Measurements from ENCODE around the gene AOPEP. TPM values are rescaled to one million over a fixed set of nuclear protein-coding genes. Genes with fewer than 3 reads are reported as not detected.
A peak's percentile ranks its signal among the peaks of the same experiment; 100 is the strongest.
"Not testable (repeated sequence)": the region's sequence is repeated elsewhere in the genome, so short reads cannot be mapped to it uniquely, and the experiment has no call there.

The AOPEP gene
- total RNA-seq, 2 donors from 2014 or later, result 12.4 to 12.9 TPM

- DNase-seq (no peak), ATAC-seq (no peak)
- Mint-ChIP-seq H3K27me3 (no peaks in the 10 kb centered on the region), H3K36me3 (ENCODE audit: low read depth) (no peaks in the 10 kb centered on the region), H3K27ac (no peak overlapping the region), H3K4me3 (no peak overlapping the region), H3K4me1 (no peaks in the 10 kb centered on the region)
- no peaks in the 10 kb centered on the region for H3K9me3 ChIP-seq (ENCODE audit: control insufficient read depth, low read length, poor library complexity, severe bottlenecking)
Observed at GRCh38 chr9:95012035-95012708, 285.7 kb downstream of the AOPEP start.

- DNase-seq (no peak), ATAC-seq (no peak)
- Mint-ChIP-seq H3K4me3 (no peak overlapping the region), H3K36me3 (ENCODE audit: low read depth) (no peaks in the 10 kb centered on the region), H3K27ac (peak overlapping the region; percentile 59), H3K4me1 (no peaks in the 10 kb centered on the region), H3K27me3 (no peaks in the 10 kb centered on the region)
- H3K9me3 ChIP-seq (ENCODE audit: control insufficient read depth, low read length, poor library complexity, severe bottlenecking), result no peaks in the 10 kb centered on the region
Observed at GRCh38 chr9:95012902-95013301, 286.4 kb downstream of the AOPEP start.

- no peak for ATAC-seq
- no peak overlapping the region for H3K27ac Mint-ChIP-seq
- DNase-seq, result no peak
- H3K27me3 Mint-ChIP-seq, result no peaks in the 10 kb centered on the region
- H3K4me3 Mint-ChIP-seq, result no peak overlapping the region
- H3K4me1 Mint-ChIP-seq, result peaks cover under 1% of the 10 kb centered on the region
- no peaks in the 10 kb centered on the region for H3K9me3 ChIP-seq (ENCODE audit: control insufficient read depth, low read length, poor library complexity, severe bottlenecking)
- H3K36me3 Mint-ChIP-seq (ENCODE audit: low read depth), result no peaks in the 10 kb centered on the region
Observed at GRCh38 chr9:95014917-95015316, 288.4 kb downstream of the AOPEP start.

- H3K27me3 Mint-ChIP-seq, result no peaks in the 10 kb centered on the region
- no peak for DNase-seq
- H3K4me1 Mint-ChIP-seq, result peaks cover 2% of the 10 kb centered on the region
- no peak overlapping the region for H3K4me3 Mint-ChIP-seq
- no peak overlapping the region for H3K27ac Mint-ChIP-seq
- no peaks in the 10 kb centered on the region for H3K9me3 ChIP-seq (ENCODE audit: control insufficient read depth, low read length, poor library complexity, severe bottlenecking)
- no peak for ATAC-seq
- no peaks in the 10 kb centered on the region for H3K36me3 Mint-ChIP-seq (ENCODE audit: low read depth)
Observed at GRCh38 chr9:95015569-95015968, 289.1 kb downstream of the AOPEP start.

- H3K27ac Mint-ChIP-seq, result no peak overlapping the region
- H3K27me3 Mint-ChIP-seq, result no peaks in the 10 kb centered on the region
- no peak for DNase-seq
- no peak overlapping the region for H3K4me3 Mint-ChIP-seq
- peaks cover 2% of the 10 kb centered on the region for H3K4me1 Mint-ChIP-seq
- H3K9me3 ChIP-seq (ENCODE audit: control insufficient read depth, low read length, poor library complexity, severe bottlenecking), result no peaks in the 10 kb centered on the region
- ATAC-seq, result no peak
- H3K36me3 Mint-ChIP-seq (ENCODE audit: low read depth), result no peaks in the 10 kb centered on the region
Observed at GRCh38 chr9:95017062-95017461, 290.6 kb downstream of the AOPEP start.

- ATAC-seq (no peak), DNase-seq (no peak)
Observed at GRCh38 chr9:95017661-95018060, 291.2 kb downstream of the AOPEP start.

GRCh38 chr9:95018099-95018936 lies 291.8 kb downstream of the AOPEP start:
- Mint-ChIP-seq H3K4me1 (peaks cover 2% of the 10 kb centered on the region), H3K27me3 (no peaks in the 10 kb centered on the region), H3K27ac (no peak overlapping the region), H3K36me3 (ENCODE audit: low read depth) (no peaks in the 10 kb centered on the region), H3K4me3 (no peak overlapping the region)
- no peak for DNase-seq
- no peaks in the 10 kb centered on the region for H3K9me3 ChIP-seq (ENCODE audit: control insufficient read depth, low read length, poor library complexity, severe bottlenecking)
- no peak for ATAC-seq

More at GRCh38 chr9:95017661-95018060, 291.2 kb downstream of the AOPEP start:
- no peak overlapping the region for H3K4me3 Mint-ChIP-seq
- no peaks in the 10 kb centered on the region for H3K36me3 Mint-ChIP-seq (ENCODE audit: low read depth)
- no peak overlapping the region for H3K27ac Mint-ChIP-seq
- no peaks in the 10 kb centered on the region for H3K27me3 Mint-ChIP-seq
- H3K9me3 ChIP-seq (ENCODE audit: control insufficient read depth, low read length, poor library complexity, severe bottlenecking), result no peaks in the 10 kb centered on the region
- peaks cover 2% of the 10 kb centered on the region for H3K4me1 Mint-ChIP-seq

GRCh38 chr9:95020644-95021043 lies 294.1 kb downstream of the AOPEP start:
- H3K36me3 Mint-ChIP-seq (ENCODE audit: low read depth); H3K4me1 Mint-ChIP-seq; ATAC-seq; DNase-seq; H3K27ac Mint-ChIP-seq; H3K4me3 Mint-ChIP-seq; H3K9me3 ChIP-seq (ENCODE audit: control insufficient read depth, low read length, poor library complexity, severe bottlenecking); H3K27me3 Mint-ChIP-seq: not testable (repeated sequence)

- ATAC-seq, result no peak
- no peak for DNase-seq
- no peaks in the 10 kb centered on the region for H3K9me3 ChIP-seq (ENCODE audit: control insufficient read depth, low read length, poor library complexity, severe bottlenecking)
- Mint-ChIP-seq H3K27ac (no peak overlapping the region), H3K36me3 (ENCODE audit: low read depth) (no peaks in the 10 kb centered on the region), H3K4me3 (no peak overlapping the region), H3K27me3 (no peaks in the 10 kb centered on the region), H3K4me1 (peaks cover 2% of the 10 kb centered on the region)
Observed at GRCh38 chr9:95021166-95021886, 294.8 kb downstream of the AOPEP start.

- Mint-ChIP-seq H3K27me3 (no peaks in the 10 kb centered on the region), H3K4me3 (no peak overlapping the region), H3K4me1 (peaks cover 2% of the 10 kb centered on the region)
Observed at GRCh38 chr9:95022657-95023056, 296.2 kb downstream of the AOPEP start.

GRCh38 chr9:95023217-95024003 lies 296.9 kb downstream of the AOPEP start:
- Mint-ChIP-seq H3K4me3 (no peak overlapping the region), H3K4me1 (peaks cover 2% of the 10 kb centered on the region), H3K27ac (no peak overlapping the region), H3K27me3 (no peaks in the 10 kb centered on the region), H3K36me3 (ENCODE audit: low read depth) (no peaks in the 10 kb centered on the region)
- H3K9me3 ChIP-seq (ENCODE audit: control insufficient read depth, low read length, poor library complexity, severe bottlenecking), result no peaks in the 10 kb centered on the region
- DNase-seq (no peak), ATAC-seq (no peak)

More at GRCh38 chr9:95022657-95023056, 296.2 kb downstream of the AOPEP start:
- no peaks in the 10 kb centered on the region for H3K36me3 Mint-ChIP-seq (ENCODE audit: low read depth)
- no peaks in the 10 kb centered on the region for H3K9me3 ChIP-seq (ENCODE audit: control insufficient read depth, low read length, poor library complexity, severe bottlenecking)
- ATAC-seq (no peak), DNase-seq (no peak)
- no peak overlapping the region for H3K27ac Mint-ChIP-seq

- no peak overlapping the region for H3K27ac Mint-ChIP-seq
- H3K9me3 ChIP-seq (ENCODE audit: control insufficient read depth, low read length, poor library complexity, severe bottlenecking), result no peaks in the 10 kb centered on the region
- DNase-seq, result no peak
- no peak overlapping the region for H3K4me3 Mint-ChIP-seq
- H3K4me1 Mint-ChIP-seq, result peaks cover 2% of the 10 kb centered on the region
- no peaks in the 10 kb centered on the region for H3K36me3 Mint-ChIP-seq (ENCODE audit: low read depth)
- no peaks in the 10 kb centered on the region for H3K27me3 Mint-ChIP-seq
- ATAC-seq, result no peak
Observed at GRCh38 chr9:95024097-95024671, 297.7 kb downstream of the AOPEP start.

Measured in T-helper 17 cell (primary cell).